HUES48 (cell line): ENCODE data around the gene CDCA7L.
A peak's percentile ranks its signal among the peaks of the same experiment; 100 is the strongest.
"Not testable (repeated sequence)": the region's sequence is repeated elsewhere in the genome, so short reads cannot be mapped to it uniquely, and the experiment has no call there.

Source experiments
- H3K27ac ChIP-seq: one replicate; pipeline ENCODE4 v1.7.0; 2013; ENCODE audit warnings: low read depth, low read length, inconsistent platforms
- H3K27me3 ChIP-seq: 2 replicates; pipeline ENCODE4 v1.6.1; 2013; ENCODE audit warnings: mild to moderate bottlenecking, low read length; ENCODE audit not compliant: control insufficient read depth, insufficient read depth
- H3K36me3 ChIP-seq: 2 replicates; pipeline ENCODE4 v1.6.1; 2013; ENCODE audit warnings: low read length; ENCODE audit not compliant: control insufficient read depth, insufficient read depth
- H3K4me1 ChIP-seq: 2 replicates; pipeline ENCODE4 v1.6.1; 2013; ENCODE audit warnings: mild to moderate bottlenecking, low read length; ENCODE audit not compliant: control insufficient read depth, insufficient read depth
- H3K4me3 ChIP-seq: 2 replicates; pipeline ENCODE4 v1.5.1; 2013; ENCODE audit warnings: mild to moderate bottlenecking, low read depth, low read length
- H3K9ac ChIP-seq: 2 replicates; pipeline ENCODE4 v1.6.1; 2013; ENCODE audit warnings: mild to moderate bottlenecking, low read depth, low read length, moderate library complexity
- H3K9me3 ChIP-seq: 2 replicates; pipeline ENCODE4 v1.6.1; 2013; ENCODE audit warnings: low read length; ENCODE audit not compliant: control insufficient read depth, insufficient read depth

Gene CDCA7L

GRCh38 chr7:21943436-21943835 lies 2.3 kb downstream of the CDCA7L start:
- Histone ChIP-seq H3K27ac (no peak overlapping the region), H3K9ac (no peak overlapping the region), H3K27me3 (no peaks in the 10 kb centered on the region), H3K4me3 (0 out of 2 replicates have a peak overlapping the region, but pooled peaks have one; percentile 83), H3K4me1 (peaks cover 55% of the 10 kb centered on the region), H3K36me3 (peaks cover 25% of the 10 kb centered on the region), H3K9me3 (no peaks in the 10 kb centered on the region)

- H3K4me1 ChIP-seq = peaks cover 55% of the 10 kb centered on the region
- no peak overlapping the region for H3K4me3 ChIP-seq
- H3K9ac ChIP-seq = no peak overlapping the region
- no peaks in the 10 kb centered on the region for H3K27me3 ChIP-seq
- H3K9me3 ChIP-seq = no peaks in the 10 kb centered on the region
- peaks cover 30% of the 10 kb centered on the region for H3K36me3 ChIP-seq
- H3K27ac ChIP-seq = no peak overlapping the region
Observed at GRCh38 chr7:21942955-21943354, 2.7 kb downstream of the CDCA7L start.

- Histone ChIP-seq H3K9ac (no peak overlapping the region), H3K36me3 (peaks cover 30% of the 10 kb centered on the region), H3K4me1 (peaks cover 51% of the 10 kb centered on the region), H3K4me3 (no peak overlapping the region), H3K27ac (no peak overlapping the region), H3K9me3 (no peaks in the 10 kb centered on the region), H3K27me3 (no peaks in the 10 kb centered on the region)
Observed at GRCh38 chr7:21941611-21942141, 4.0 kb downstream of the CDCA7L start.

GRCh38 chr7:21939858-21940372 lies 5.8 kb downstream of the CDCA7L start:
- Histone ChIP-seq H3K27me3 (no peaks in the 10 kb centered on the region), H3K9me3 (no peaks in the 10 kb centered on the region), H3K27ac (no peak overlapping the region), H3K36me3 (peaks cover 30% of the 10 kb centered on the region), H3K4me1 (peaks cover 44% of the 10 kb centered on the region), H3K9ac (no peak overlapping the region), H3K4me3 (no peak overlapping the region)

- peaks cover 30% of the 10 kb centered on the region for H3K36me3 ChIP-seq
- no peaks in the 10 kb centered on the region for H3K27me3 ChIP-seq
- H3K4me3 ChIP-seq = no peak overlapping the region
- no peak overlapping the region for H3K27ac ChIP-seq
- H3K9ac ChIP-seq = no peak overlapping the region
- H3K4me1 ChIP-seq = peaks cover 47% of the 10 kb centered on the region
- no peaks in the 10 kb centered on the region for H3K9me3 ChIP-seq
Observed at GRCh38 chr7:21939136-21939857, 6.4 kb downstream of the CDCA7L start.

- Histone ChIP-seq H3K4me3 (no peak overlapping the region), H3K27ac (no peak overlapping the region), H3K9me3 (no peaks in the 10 kb centered on the region), H3K27me3 (no peaks in the 10 kb centered on the region), H3K36me3 (peaks cover 28% of the 10 kb centered on the region), H3K9ac (no peak overlapping the region), H3K4me1 (peaks cover 48% of the 10 kb centered on the region)
Observed at GRCh38 chr7:21938463-21938862, 7.2 kb downstream of the CDCA7L start.

GRCh38 chr7:21934808-21935207 lies 10.9 kb downstream of the CDCA7L start:
- H3K27me3 ChIP-seq = no peaks in the 10 kb centered on the region
- H3K9ac ChIP-seq = no peak overlapping the region
- peaks cover 17% of the 10 kb centered on the region for H3K4me1 ChIP-seq
- H3K9me3 ChIP-seq = no peaks in the 10 kb centered on the region
- no peak overlapping the region for H3K27ac ChIP-seq
- H3K36me3 ChIP-seq = peaks cover 15% of the 10 kb centered on the region
- H3K4me3 ChIP-seq = no peak overlapping the region

GRCh38 chr7:21933293-21933692 lies 12.4 kb downstream of the CDCA7L start:
- H3K4me3 ChIP-seq, H3K4me1 ChIP-seq: not testable (repeated sequence)

GRCh38 chr7:21927693-21928092 lies 18.0 kb downstream of the CDCA7L start:
- H3K36me3 ChIP-seq = no peaks in the 10 kb centered on the region
- H3K27me3 ChIP-seq = no peaks in the 10 kb centered on the region
- no peak overlapping the region for H3K9ac ChIP-seq
- peak overlapping the region; percentile 1 for H3K27ac ChIP-seq
- H3K4me3 ChIP-seq = no peak overlapping the region
- peaks cover 34% of the 10 kb centered on the region for H3K4me1 ChIP-seq
- H3K9me3 ChIP-seq = no peaks in the 10 kb centered on the region

More at GRCh38 chr7:21933293-21933692, 12.4 kb downstream of the CDCA7L start:
- H3K9me3 ChIP-seq, H3K27ac ChIP-seq, H3K27me3 ChIP-seq, H3K9ac ChIP-seq, H3K36me3 ChIP-seq: not testable (repeated sequence)

GRCh38 chr7:21926448-21926847 lies 19.3 kb downstream of the CDCA7L start:
- no peaks in the 10 kb centered on the region for H3K9me3 ChIP-seq
- H3K36me3 ChIP-seq = no peaks in the 10 kb centered on the region
- H3K27ac ChIP-seq = no peak overlapping the region
- peaks cover 44% of the 10 kb centered on the region for H3K4me1 ChIP-seq
- no peak overlapping the region for H3K4me3 ChIP-seq
- no peak overlapping the region for H3K9ac ChIP-seq
- no peaks in the 10 kb centered on the region for H3K27me3 ChIP-seq

GRCh38 chr7:21923658-21924057 lies 22.0 kb downstream of the CDCA7L start:
- Histone ChIP-seq H3K9me3 (no peaks in the 10 kb centered on the region), H3K4me3 (no peak overlapping the region), H3K27me3 (no peaks in the 10 kb centered on the region), H3K4me1 (peaks cover 65% of the 10 kb centered on the region), H3K9ac (no peak overlapping the region), H3K36me3 (no peaks in the 10 kb centered on the region), H3K27ac (peak overlapping the region; percentile 11)
